Retinal pigment epithelial cell (primary cell): ENCODE results near the gene PRSS36.
"Not testable (repeated sequence)": the region's sequence is repeated elsewhere in the genome, so short reads cannot be mapped to it uniquely, and the experiment has no call there.

ENCODE experiments used
- DNase-seq: peaks from one replicate; pipeline ENCODE4 v3.0.0-alpha.2; 2010; ENCODE audit warnings: low read depth
- H3K4me3 ChIP-seq: 2 replicates; pipeline ENCODE4 v1.5.1; 2011; ENCODE audit warnings: mild to moderate bottlenecking, low read length, control low read depth, moderate library complexity
- TF ChIP-seq, protein P1 (sequence below): conservative IDR thresholded peaks from 2 replicates; pipeline ENCODE4 v1.5.1; 2011; ENCODE audit warnings: low read depth, low read length, control low read depth, inconsistent platforms

The PRSS36 gene

DNA sequence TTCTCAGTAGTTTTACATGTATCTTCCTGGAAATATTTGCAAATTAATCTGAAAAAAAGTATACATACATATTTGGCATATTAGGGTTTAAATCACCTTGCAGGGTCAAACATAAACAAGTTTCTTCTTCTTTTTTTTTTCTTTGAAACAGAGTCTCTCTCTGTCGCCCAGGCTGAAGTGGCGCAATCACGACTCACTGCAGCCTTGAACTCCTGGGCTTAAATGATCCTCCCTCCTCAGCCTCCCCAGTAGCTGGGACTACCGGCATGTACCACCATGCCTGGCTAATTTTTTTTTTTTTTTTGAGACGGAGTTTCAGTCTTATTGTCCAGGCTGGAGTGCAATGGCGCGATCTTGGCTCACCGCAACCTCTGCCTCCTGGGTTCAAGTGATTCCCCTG, 17.4 kb upstream of the PRSS36 start:
- TF ChIP-seq, protein P1, sequence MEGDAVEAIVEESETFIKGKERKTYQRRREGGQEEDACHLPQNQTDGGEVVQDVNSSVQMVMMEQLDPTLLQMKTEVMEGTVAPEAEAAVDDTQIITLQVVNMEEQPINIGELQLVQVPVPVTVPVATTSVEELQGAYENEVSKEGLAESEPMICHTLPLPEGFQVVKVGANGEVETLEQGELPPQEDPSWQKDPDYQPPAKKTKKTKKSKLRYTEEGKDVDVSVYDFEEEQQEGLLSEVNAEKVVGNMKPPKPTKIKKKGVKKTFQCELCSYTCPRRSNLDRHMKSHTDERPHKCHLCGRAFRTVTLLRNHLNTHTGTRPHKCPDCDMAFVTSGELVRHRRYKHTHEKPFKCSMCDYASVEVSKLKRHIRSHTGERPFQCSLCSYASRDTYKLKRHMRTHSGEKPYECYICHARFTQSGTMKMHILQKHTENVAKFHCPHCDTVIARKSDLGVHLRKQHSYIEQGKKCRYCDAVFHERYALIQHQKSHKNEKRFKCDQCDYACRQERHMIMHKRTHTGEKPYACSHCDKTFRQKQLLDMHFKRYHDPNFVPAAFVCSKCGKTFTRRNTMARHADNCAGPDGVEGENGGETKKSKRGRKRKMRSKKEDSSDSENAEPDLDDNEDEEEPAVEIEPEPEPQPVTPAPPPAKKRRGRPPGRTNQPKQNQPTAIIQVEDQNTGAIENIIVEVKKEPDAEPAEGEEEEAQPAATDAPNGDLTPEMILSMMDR, result no peak
- H3K4me3 ChIP-seq, result no peak overlapping the region
- no peak for DNase-seq

GRCh38 chr16:31157136-31157535, 7.3 kb upstream of the PRSS36 start:
- no peak for DNase-seq
- TF ChIP-seq, protein P1, result no peak
- no peak overlapping the region for H3K4me3 ChIP-seq

GRCh38 chr16:31150976-31151375, 1.1 kb upstream of the PRSS36 start:
- not testable (repeated sequence) for DNase-seq, H3K4me3 ChIP-seq

GRCh38 chr16:31149332-31149731, 534 bp downstream of the PRSS36 start:
- TF ChIP-seq, protein P1, result no peak

GRCh38 chr16:31148896-31149295, 970 bp downstream of the PRSS36 start:
- DNase-seq, result no peak
- TF ChIP-seq, protein P1, result no peak
- H3K4me3 ChIP-seq, result no peak overlapping the region

More at GRCh38 chr16:31149332-31149731, 534 bp downstream of the PRSS36 start:
- H3K4me3 ChIP-seq, result no peak overlapping the region
- DNase-seq, result no peak

- H3K4me3 ChIP-seq, result no peak overlapping the region
- TF ChIP-seq, protein P1, result no peak
- DNase-seq, result no peak
Observed at GRCh38 chr16:31148281-31148728, 1.6 kb downstream of the PRSS36 start.

- TF ChIP-seq, protein P1, result no peak
- DNase-seq, result no peak
- H3K4me3 ChIP-seq, result no peak overlapping the region
Observed at GRCh38 chr16:31147574-31147973, 2.3 kb downstream of the PRSS36 start.
